GM23248 (cell line): ENCODE measurements around the gene CRYM. TPM values are rescaled to one million over a fixed set of nuclear protein-coding genes. Genes with fewer than 3 reads are reported as not detected.

Experiments
- DNase-seq: peaks from one replicate; pipeline ENCODE4 v3.0.0-alpha.2; 2015
- H2AFZ ChIP-seq: fragments of 200-600 bp; sonication (generic); 2 replicates; pipeline ENCODE4 v1.6.1; 2016; ENCODE audit warnings: antibody characterized with exemption
- H3F3A ChIP-seq: fragments of 200-600 bp; sonication (generic); 2 replicates; pipeline ENCODE4 v1.6.1; 2016; ENCODE audit warnings: mild to moderate bottlenecking, antibody characterized with exemption, mixed run types; ENCODE audit not compliant: insufficient read depth
- H3K27ac ChIP-seq: fragments of 200-600 bp; sonication (generic); 2 replicates; pipeline ENCODE4 v1.5.1; 2016; ENCODE audit warnings: mild to moderate bottlenecking
- H3K27me3 ChIP-seq: fragments of 200-600 bp; sonication (generic); replicated peaks from 2 replicates; pipeline ENCODE4 v1.6.1; 2016; ENCODE audit warnings: mild to moderate bottlenecking; ENCODE audit not compliant: insufficient read depth
- H3K36me3 ChIP-seq: fragments of 200-600 bp; sonication (generic); 2 replicates; pipeline ENCODE4 v1.6.1; 2016; ENCODE audit warnings: low read depth, mild to moderate bottlenecking
- H3K4me1 ChIP-seq: fragments of 200-600 bp; sonication (generic); 2 replicates; pipeline ENCODE4 v1.6.1; 2016; ENCODE audit warnings: mild to moderate bottlenecking; ENCODE audit not compliant: insufficient read depth
- H3K4me2 ChIP-seq: fragments of 200-600 bp; sonication (generic); one replicate; pipeline ENCODE4 v1.6.1; 2016; ENCODE audit warnings: mild to moderate bottlenecking; ENCODE audit not compliant: unreplicated experiment
- H3K4me3 ChIP-seq: fragments of 200-600 bp; sonication (generic); 2 replicates; pipeline ENCODE4 v1.5.1; 2016; ENCODE audit warnings: mild to moderate bottlenecking
- H3K79me2 ChIP-seq: fragments of 200-600 bp; sonication (generic); 2 replicates; pipeline ENCODE4 v1.6.1; 2016; ENCODE audit warnings: mild to moderate bottlenecking; ENCODE audit not compliant: insufficient read depth
- H3K9ac ChIP-seq: fragments of 200-600 bp; sonication (generic); 2 replicates; pipeline ENCODE4 v1.6.1; 2016; ENCODE audit warnings: mild to moderate bottlenecking
- H3K9me2 ChIP-seq: fragments of 200-600 bp; sonication (generic); 2 replicates; pipeline ENCODE4 v1.6.1; 2016; ENCODE audit warnings: mixed run types, mild to moderate bottlenecking, moderate library complexity; ENCODE audit not compliant: insufficient read depth
- H3K9me3 ChIP-seq: fragments of 200-600 bp; sonication (generic); one replicate; pipeline ENCODE4 v1.6.1; 2017; ENCODE audit warnings: low read depth
- H4K20me1 ChIP-seq: fragments of 200-600 bp; sonication (generic); 2 replicates; pipeline ENCODE4 v1.6.0; 2016; ENCODE audit not compliant: insufficient read depth
- EZH2 ChIP-seq: fragments of 200-600 bp; sonication (generic); IDR thresholded peaks from 2 replicates; pipeline ENCODE4 v1.6.1; 2018; ENCODE audit warnings: antibody characterized with exemption, mild to moderate bottlenecking; ENCODE audit not compliant: insufficient read depth, poor library complexity, severe bottlenecking
- EZH2phosphoT487 ChIP-seq: fragments of 200-600 bp; sonication (generic); IDR thresholded peaks from 2 replicates; pipeline ENCODE4 v1.6.1; 2018; ENCODE audit warnings: antibody characterized with exemption, moderate library complexity, mild to moderate bottlenecking, low read depth; ENCODE audit not compliant: insufficient read depth
- WGBS, 2 experiments: methylation state at CpG; one replicate each; pipeline ENCODE4 v1.1.6; 2015 to 2017; ENCODE audit warnings: low lambda C conversion rate in 2 of 2, low coverage in 1 of 2; ENCODE audit errors: missing lambda C conversion rate in 2 of 2; 5-methylcytosine and 5-hydroxymethylcytosine counted together
- in situ Hi-C: fragments of 300-500 bp; cut with MboI; formaldehyde crosslinking; loops from 2 replicates; pipeline ENCODE4 v1.15.0; 2020
- polyA plus RNA-seq: library from polyadenylated mRNA; unstranded; fragments of >200 nt; fragmentation: Nextera tagmentation; extraction: Ambion mirVana; gene quantifications from 2 replicates; pipeline ENCODE4 v1.2.1, GENCODE V29; 2016
- total RNA-seq: library from RNA; depleted of rRNA; stranded (reverse); fragments of >200 nt; shearing (Covaris generic); gene quantifications from 2 replicates; pipeline ENCODE4 v1.2.3, GENCODE V29; 2014; rRNA removed

Gene CRYM
- total and polyA plus RNA-seq, 2 experiments from 2014 or later, result not detected

- H3K79me2 ChIP-seq, result no peaks in the 10 kb centered on the region
- H3K27me3 ChIP-seq, result peaks cover 14% of the 10 kb centered on the region; the same call in 1 of the 2 replicates
- no peak overlapping the region for H3K4me3 ChIP-seq
- H3K36me3 ChIP-seq, result no peaks in the 10 kb centered on the region
- DNase-seq, result no peak
- in situ Hi-C loops, result no loop called here
- H3K4me1 ChIP-seq, result no peaks in the 10 kb centered on the region
- 41 to 50% methylated on average over 4 of the region's 4 CpGs for WGBS, 2 experiments
- no peaks in the 10 kb centered on the region for H4K20me1 ChIP-seq
- no peak overlapping the region for H3K27ac ChIP-seq
- H3K9ac ChIP-seq, result no peak overlapping the region
- no peaks in the 10 kb centered on the region for H3K9me2 ChIP-seq
- no peaks in the 10 kb centered on the region for H3K9me3 ChIP-seq
- no peak overlapping the region for H3K4me2 ChIP-seq
- TF ChIP-seq EZH2phosphoT487 (no peak), EZH2 (no peak)
- no peak overlapping the region for H2AFZ ChIP-seq
- no peaks in the 10 kb centered on the region for H3F3A ChIP-seq
These were observed 64.0 kb downstream of the CRYM start for GRCh38 chr16:21214086-21214485.

DNA sequence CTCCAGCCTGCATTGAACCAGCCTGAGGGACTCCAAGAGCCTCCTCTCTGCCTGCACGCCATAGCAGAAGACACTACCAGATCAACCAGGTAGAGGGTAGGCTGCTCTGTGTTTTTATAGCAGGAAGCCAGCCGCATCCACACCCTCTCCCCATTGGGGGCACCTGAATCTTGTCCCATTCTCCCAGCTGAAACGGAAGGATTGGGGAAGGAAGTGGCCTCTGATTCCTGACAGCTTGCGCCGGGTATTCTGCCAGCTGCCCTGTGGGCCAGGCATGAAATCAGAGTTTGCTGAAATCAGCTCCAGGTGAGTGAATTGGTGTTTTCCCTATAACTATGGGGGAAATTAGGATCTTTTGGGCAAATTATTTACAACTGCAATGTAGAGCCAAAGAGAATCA, 66.6 kb downstream of the CRYM start, which contains the start of gene ZP2:
Gene ZP2 (minus strand): TSS at position 89 of the 400 bp plus-strand sequence. CDS start 27 bp downstream, at position 62.
- WGBS, 2 experiments, result 62 to 68% methylated on average over 5 of the region's 5 CpGs
- no peaks in the 10 kb centered on the region for H3F3A ChIP-seq
- DNase-seq, result no peak

More for the DNA sequence above, 66.6 kb downstream of the CRYM start, which contains the start of gene ZP2:
- H3K9ac ChIP-seq, result no peak within 1 kb of the TSS
- TF ChIP-seq EZH2phosphoT487 (no peak), EZH2 (no peak)
- H3K36me3 ChIP-seq, result no peaks in the 10 kb centered on the region
- no peaks in the 10 kb centered on the region for H3K9me3 ChIP-seq
- H3K4me1 ChIP-seq, result no peaks in the 10 kb centered on the region
- H3K4me3 ChIP-seq, result no peak within 1 kb of the TSS
- in situ Hi-C loops, result no loop called here
- H4K20me1 ChIP-seq, result no peaks in the 10 kb centered on the region
- no peak within 1 kb of the TSS for H3K4me2 ChIP-seq
- H3K27ac ChIP-seq, result no peak within 1 kb of the TSS
- H2AFZ ChIP-seq, result no peak within 1 kb of the TSS
- H3K9me2 ChIP-seq, result no peaks in the 10 kb centered on the region
- no peaks in the 10 kb centered on the region for H3K79me2 ChIP-seq
- peaks cover 20% of the 10 kb centered on the region; the same call in 1 of the 2 replicates for H3K27me3 ChIP-seq

Other genes with a start within 250 kb of the CRYM start
- not detected in 2 replicates for gene DNAH3, start 127.4 kb downstream of the CRYM start, total RNA-seq
- not detected in 2 replicates for gene DNAH3, start 127.4 kb downstream of the CRYM start, polyA plus RNA-seq
- 30.4 and 67.8 TPM in 2 replicates for gene LDAF1, start 119.6 kb downstream of the CRYM start, total RNA-seq
- 33.2 and 34.5 TPM in 2 replicates for gene LDAF1, start 119.6 kb downstream of the CRYM start, polyA plus RNA-seq
- not detected in 2 replicates for gene ZP2, start 66.7 kb downstream of the CRYM start, total RNA-seq
- not detected in 2 replicates for gene ZP2, start 66.7 kb downstream of the CRYM start, polyA plus RNA-seq
- gene ANKS4B, start 44.6 kb downstream of the CRYM start, total RNA-seq, result not detected in 2 replicates
- not detected in 2 replicates for gene ANKS4B, start 44.6 kb downstream of the CRYM start, polyA plus RNA-seq